Stimulated activated CD8-positive, alpha-beta memory T cell treated with anti-CD3 and anti-CD28 coated beads, Interleukin-2, amount 100 ng/mL, for 1 hour (primary cell): Measurements from ENCODE around the gene NXPH4.

Source experiments
- DNase-seq, 2 donors: peaks; one replicate each; pipeline ENCODE4 v3.0.0-alpha.2; 2020; ENCODE audit warnings: low read depth in 2 of 2

NXPH4 gene

GRCh38 chr12:57216014-57216911 lies at the start of gene NXPH4:
TSS of gene NXPH4 (plus strand) at chr12:57216794. CDS start at chr12:57216970, 176 bp downstream.
- peak in 1 of 2 donors; percentile 42 for DNase-seq

GRCh38 chr12:57166971-57167371 lies 49.6 kb upstream of the NXPH4 start:
- no peak for DNase-seq

- DNase-seq, result no peak
Measured at GRCh38 chr12:57168058-57168457, 48.5 kb upstream of the NXPH4 start.

- DNase-seq, result no peak
Measured at GRCh38 chr12:57169046-57169795, 47.4 kb upstream of the NXPH4 start.

- no peak for DNase-seq
Measured at GRCh38 chr12:57169969-57170368, 46.6 kb upstream of the NXPH4 start.

DNA sequence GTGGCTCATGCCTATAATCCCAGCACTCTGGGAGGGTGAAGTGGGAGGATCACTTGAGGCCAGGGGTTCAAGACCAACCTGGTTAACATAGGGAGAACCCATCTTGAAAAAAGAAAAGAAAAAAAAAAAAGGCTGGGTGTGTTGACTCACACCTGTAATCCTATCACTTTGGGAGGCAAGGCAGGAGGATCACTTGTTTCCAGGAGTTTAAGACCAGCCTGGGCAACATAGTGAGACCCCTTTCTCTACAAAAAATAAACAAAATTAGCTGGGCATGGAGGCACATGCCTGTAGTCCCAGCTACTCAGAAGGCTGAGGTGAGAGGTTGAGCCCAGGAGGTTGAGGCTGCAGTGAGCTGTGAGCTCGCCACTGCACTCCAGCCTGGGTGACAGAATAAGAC lies 46.2 kb upstream of the NXPH4 start:
- DNase-seq, result no peak

GRCh38 chr12:57170927-57171326 lies 45.7 kb upstream of the NXPH4 start:
- no peak for DNase-seq

DNA sequence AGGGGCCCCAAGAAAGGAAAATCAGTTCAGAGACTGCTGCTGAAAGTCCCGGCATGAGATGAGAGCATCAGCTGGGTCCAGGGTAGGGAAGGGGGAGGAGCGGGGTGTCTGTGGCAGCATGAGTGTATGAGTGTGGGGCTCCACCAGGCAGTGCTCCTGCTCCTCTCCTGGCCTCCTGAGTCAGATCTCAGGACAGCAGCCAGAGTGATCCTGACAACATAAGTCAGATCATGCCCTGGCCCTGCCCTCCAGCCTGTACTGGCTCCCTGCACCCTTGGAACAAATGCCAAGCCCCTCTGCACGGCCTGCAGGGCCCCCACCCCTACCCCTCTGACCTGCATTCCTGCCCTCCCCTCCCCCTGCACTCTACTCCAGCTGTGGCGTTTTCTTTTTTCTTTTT lies 44.9 kb upstream of the NXPH4 start:
- no peak for DNase-seq

DNA sequence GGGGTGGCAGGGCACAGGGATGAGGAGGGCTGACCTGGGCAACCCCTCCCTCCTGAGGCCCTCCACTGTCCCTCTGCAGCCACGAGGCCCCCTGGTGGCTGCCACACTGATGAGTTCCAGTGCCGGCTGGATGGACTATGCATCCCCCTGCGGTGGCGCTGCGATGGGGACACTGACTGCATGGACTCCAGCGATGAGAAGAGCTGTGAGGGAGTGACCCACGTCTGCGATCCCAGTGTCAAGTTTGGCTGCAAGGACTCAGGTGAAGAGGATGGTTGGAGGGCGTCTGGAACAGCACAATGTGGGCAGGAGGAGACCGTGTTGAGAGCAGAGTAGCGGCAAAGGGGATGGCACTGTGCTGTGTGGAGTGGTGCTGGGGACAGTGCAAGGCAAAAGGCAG lies 43.5 kb upstream of the NXPH4 start:
- DNase-seq, result no peak

DNA sequence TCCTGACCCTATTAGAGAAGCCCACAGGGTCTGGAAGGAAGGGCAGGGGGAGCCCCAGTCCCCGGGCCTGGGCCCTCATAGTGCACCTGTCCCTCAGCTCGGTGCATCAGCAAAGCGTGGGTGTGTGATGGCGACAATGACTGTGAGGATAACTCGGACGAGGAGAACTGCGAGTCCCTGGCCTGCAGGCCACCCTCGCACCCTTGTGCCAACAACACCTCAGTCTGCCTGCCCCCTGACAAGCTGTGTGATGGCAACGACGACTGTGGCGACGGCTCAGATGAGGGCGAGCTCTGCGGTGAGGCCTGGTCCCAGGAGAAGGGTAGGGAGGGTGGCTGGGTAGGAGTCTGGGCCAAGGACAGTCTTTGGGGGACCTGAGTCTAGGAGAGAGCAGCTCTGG lies 42.9 kb upstream of the NXPH4 start:
- no peak for DNase-seq

DNA sequence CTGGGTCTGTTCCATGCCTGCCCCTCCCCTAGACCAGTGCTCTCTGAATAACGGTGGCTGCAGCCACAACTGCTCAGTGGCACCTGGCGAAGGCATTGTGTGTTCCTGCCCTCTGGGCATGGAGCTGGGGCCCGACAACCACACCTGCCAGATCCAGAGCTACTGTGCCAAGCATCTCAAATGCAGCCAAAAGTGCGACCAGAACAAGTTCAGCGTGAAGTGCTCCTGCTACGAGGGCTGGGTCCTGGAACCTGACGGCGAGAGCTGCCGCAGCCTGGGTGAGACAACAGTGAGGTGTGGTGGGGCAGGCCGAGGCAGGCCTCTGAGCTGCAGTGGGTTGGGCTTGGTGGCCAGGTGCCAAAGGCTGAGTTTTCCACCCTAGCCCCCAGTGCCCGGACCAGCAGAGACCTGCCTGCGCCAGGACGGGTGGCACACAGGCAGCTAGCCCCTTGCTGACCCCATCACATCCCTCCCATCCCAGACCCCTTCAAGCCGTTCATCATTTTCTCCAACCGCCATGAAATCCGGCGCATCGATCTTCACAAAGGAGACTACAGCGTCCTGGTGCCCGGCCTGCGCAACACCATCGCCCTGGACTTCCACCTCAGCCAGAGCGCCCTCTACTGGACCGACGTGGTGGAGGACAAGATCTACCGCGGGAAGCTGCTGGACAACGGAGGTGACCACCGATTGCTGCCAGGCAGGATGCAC lies 41.0 kb upstream of the NXPH4 start:
- no peak for DNase-seq

DNA sequence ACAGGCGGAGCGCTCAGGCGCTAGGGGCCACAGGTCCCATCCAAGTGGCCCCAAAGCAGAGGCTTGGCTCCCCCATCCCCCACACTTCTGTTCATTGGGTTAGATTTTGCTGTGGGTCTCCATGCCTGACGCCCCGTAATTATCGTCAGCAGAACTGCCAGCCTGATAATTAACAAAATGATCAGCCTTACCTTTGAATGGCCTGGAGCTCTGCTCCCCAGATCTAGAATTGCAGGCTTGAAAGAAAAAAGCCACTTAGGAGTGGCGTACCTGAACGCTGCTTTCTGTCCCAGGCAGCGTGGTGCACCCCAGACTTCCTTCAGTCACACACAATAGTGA lies 40.5 kb upstream of the NXPH4 start:
- no peak for DNase-seq

GRCh38 chr12:57176846-57177245 lies 39.7 kb upstream of the NXPH4 start:
- no peak for DNase-seq

- DNase-seq, result no peak
Measured at GRCh38 chr12:57177354-57177753, 39.2 kb upstream of the NXPH4 start.

- no peak for DNase-seq
Measured at GRCh38 chr12:57178213-57178612, 38.4 kb upstream of the NXPH4 start.

DNA sequence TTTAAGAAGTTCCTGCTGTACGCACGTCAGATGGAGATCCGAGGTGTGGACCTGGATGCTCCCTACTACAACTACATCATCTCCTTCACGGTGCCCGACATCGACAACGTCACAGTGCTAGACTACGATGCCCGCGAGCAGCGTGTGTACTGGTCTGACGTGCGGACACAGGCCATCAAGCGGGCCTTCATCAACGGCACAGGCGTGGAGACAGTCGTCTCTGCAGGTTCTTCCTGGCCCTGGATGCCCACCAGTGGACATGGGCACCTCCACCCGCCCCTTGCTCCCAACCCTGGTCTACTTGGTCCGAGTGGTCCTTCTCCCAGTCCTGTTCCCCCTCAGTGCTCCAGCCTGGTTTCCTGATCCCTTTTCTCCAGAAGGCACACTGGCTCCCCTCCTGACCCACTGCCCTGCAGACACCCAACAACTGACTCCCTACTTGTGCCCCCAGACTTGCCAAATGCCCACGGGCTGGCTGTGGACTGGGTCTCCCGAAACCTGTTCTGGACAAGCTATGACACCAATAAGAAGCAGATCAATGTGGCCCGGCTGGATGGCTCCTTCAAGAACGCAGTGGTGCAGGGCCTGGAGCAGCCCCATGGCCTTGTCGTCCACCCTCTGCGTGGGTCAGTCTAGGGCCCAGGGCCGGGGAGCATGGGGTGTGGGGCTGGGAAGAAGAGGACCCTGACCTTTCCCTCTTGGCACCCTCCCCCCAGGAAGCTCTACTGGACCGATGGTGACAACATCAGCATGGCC lies 37.1 kb upstream of the NXPH4 start:
- DNase-seq, result no peak

GRCh38 chr12:57180321-57180989 lies 36.1 kb upstream of the NXPH4 start:
- DNase-seq, result no peak

DNA sequence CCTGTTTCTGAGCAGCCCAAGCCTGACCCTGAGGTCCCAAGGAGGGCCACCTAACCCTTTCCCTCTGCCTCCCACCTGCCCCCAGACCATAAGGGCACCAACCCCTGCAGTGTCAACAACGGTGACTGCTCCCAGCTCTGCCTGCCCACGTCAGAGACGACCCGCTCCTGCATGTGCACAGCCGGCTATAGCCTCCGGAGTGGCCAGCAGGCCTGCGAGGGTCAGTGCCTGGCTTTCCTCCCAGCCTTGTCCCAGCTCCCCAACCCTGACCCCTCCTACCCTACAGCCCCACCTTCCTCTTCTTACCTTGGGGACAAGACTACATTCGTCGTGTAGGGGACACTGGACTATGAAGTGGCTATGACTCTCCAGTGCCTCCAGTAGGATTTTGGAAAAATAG lies 35.5 kb upstream of the NXPH4 start:
- no peak for DNase-seq

DNA sequence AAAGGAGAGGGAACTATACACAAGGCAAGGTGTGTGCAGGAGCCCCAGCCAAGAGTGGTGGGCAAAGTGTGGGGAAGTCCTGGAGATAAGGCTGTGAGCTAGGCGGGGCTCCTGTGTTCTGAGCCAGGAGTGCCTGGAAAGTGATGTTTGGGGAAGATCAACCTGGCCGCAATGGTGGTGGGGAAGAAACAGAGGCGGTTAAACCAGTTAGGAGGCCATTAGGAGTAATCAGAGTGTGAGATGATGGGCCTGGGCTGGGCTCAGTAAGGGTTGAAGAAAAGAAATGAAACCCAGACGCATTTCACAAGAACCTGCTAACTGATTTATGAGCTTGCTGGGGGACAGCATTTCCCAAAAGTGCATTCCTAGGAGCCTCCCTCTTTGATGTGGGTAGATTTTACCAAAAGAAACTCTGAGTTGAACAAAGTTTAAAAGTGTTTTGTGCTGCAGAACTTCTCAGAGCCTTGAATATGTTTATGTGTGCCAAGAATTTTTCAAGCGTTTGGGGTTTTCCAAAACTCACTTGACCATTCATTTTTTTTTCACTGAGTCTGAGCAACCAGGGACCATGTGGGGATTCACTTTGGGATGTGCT lies 34.9 kb upstream of the NXPH4 start:
- no peak for DNase-seq

- peak; percentile 50 to 61 for DNase-seq
Measured at GRCh38 chr12:57182918-57183575, 33.5 kb upstream of the NXPH4 start.
